RWPE1 (cell line): ENCODE measurements around the gene ZMYM2.
"Not testable (repeated sequence)": the region's sequence is repeated elsewhere in the genome, so short reads cannot be mapped to it uniquely, and the experiment has no call there.

Source experiments
- CTCF ChIA-PET: fragments of 350-600 bp; sonication (Branson Sonifier 250); formaldehyde crosslinking; extraction: SDS; loops from one replicate; lab custom pipeline; 2021; lab: Yijun Ruan, JAX
- POLR2A ChIA-PET: fragments of 400-600 bp; formaldehyde crosslinking; extraction: SDS; loops from one replicate; lab custom pipeline; 2020; ENCODE audit warnings: antibody characterized with exemption; ENCODE audit not compliant: low non-redundant PET; lab: Yijun Ruan, JAX
- DNase-seq: peaks from one replicate; pipeline ENCODE4 v3.0.0; 2012; ENCODE audit warnings: low spot score
- H3K27ac ChIP-seq: fragments of 450-650 bp; 2 replicates; pipeline ENCODE4 v1.5.1; 2017
- CTCF ChIP-seq: fragments of 450-650 bp; conservative IDR thresholded peaks from 2 replicates; pipeline ENCODE4 v1.5.1; 2017; ENCODE audit warnings: low read depth, mild to moderate bottlenecking

The ZMYM2 gene

GRCh38 chr13:19961489-19961888 is 3.0 kb downstream of the ZMYM2 start:
- POLR2A ChIA-PET: no interaction called here
- no peak for DNase-seq
- H3K27ac ChIP-seq: no peak overlapping the region
- no peak for TF ChIP-seq CTCF
- CTCF ChIA-PET: interaction anchor here (0.6 kb wide), 1 partner anchor 180 kb away, joined by 3 read pairs; no protein-coding TSS in a partner anchor

- no peak for TF ChIP-seq CTCF
- H3K27ac ChIP-seq: no peak overlapping the region
- CTCF ChIA-PET: interaction anchor here (0.6 to 0.7 kb wide), 2 partner anchors 109 to 180 kb away, joined by 3 read pairs; no protein-coding TSS in a partner anchor
- no peak for DNase-seq
- POLR2A ChIA-PET: no interaction called here
Measured at GRCh38 chr13:19961924-19962323, 3.4 kb downstream of the ZMYM2 start.

- ChIA-PET CTCF (no interaction called here), POLR2A (no interaction called here)
- TF ChIP-seq CTCF: no peak
- no peak overlapping the region; the same call in 1 of the 2 replicates for H3K27ac ChIP-seq
- DNase-seq: no peak
Measured at GRCh38 chr13:19962894-19963293, 4.4 kb downstream of the ZMYM2 start.

- H3K27ac ChIP-seq: no peak overlapping the region
- CTCF ChIA-PET: interaction anchor here (0.6 kb wide), 1 partner anchor 228 kb away, joined by 3 read pairs; no protein-coding TSS in a partner anchor
- POLR2A ChIA-PET: no interaction called here
- no peak for TF ChIP-seq CTCF
- no peak for DNase-seq
Measured at GRCh38 chr13:19967621-19968020, 9.1 kb downstream of the ZMYM2 start.

GRCh38 chr13:19974498-19975009 is 16.0 kb downstream of the ZMYM2 start:
- CTCF ChIA-PET: not testable (repeated sequence)

GRCh38 chr13:19978831-19979437 is 20.4 kb downstream of the ZMYM2 start:
- POLR2A ChIA-PET: no interaction called here
- CTCF ChIA-PET: no interaction called here
- no peak overlapping the region for H3K27ac ChIP-seq
- DNase-seq: no peak
- TF ChIP-seq CTCF: no peak

More at GRCh38 chr13:19974498-19975009, 16.0 kb downstream of the ZMYM2 start:
- H3K27ac ChIP-seq, DNase-seq, POLR2A ChIA-PET: not testable (repeated sequence)

GRCh38 chr13:19981685-19982238 is 23.2 kb downstream of the ZMYM2 start:
- ChIA-PET CTCF (no interaction called here), POLR2A (interaction anchor here (0.6 kb wide), 1 partner anchor 21 kb away, joined by 6 read pairs; no protein-coding TSS in a partner anchor)
- TF ChIP-seq CTCF: no peak
- no peak overlapping the region for H3K27ac ChIP-seq
- DNase-seq: no peak
